ENCODE data around the gene OR51I2.

The OR51I2 gene

GRCh38 chr11:5443835-5444393, 5.2 kb upstream of the OR51I2 start:
- H3K4me1 Mint-ChIP-seq, result no peaks in the 10 kb centered on the region
- TF ChIP-seq, protein P1, sequence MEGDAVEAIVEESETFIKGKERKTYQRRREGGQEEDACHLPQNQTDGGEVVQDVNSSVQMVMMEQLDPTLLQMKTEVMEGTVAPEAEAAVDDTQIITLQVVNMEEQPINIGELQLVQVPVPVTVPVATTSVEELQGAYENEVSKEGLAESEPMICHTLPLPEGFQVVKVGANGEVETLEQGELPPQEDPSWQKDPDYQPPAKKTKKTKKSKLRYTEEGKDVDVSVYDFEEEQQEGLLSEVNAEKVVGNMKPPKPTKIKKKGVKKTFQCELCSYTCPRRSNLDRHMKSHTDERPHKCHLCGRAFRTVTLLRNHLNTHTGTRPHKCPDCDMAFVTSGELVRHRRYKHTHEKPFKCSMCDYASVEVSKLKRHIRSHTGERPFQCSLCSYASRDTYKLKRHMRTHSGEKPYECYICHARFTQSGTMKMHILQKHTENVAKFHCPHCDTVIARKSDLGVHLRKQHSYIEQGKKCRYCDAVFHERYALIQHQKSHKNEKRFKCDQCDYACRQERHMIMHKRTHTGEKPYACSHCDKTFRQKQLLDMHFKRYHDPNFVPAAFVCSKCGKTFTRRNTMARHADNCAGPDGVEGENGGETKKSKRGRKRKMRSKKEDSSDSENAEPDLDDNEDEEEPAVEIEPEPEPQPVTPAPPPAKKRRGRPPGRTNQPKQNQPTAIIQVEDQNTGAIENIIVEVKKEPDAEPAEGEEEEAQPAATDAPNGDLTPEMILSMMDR (IDR thresholded peaks at IDR 0.05; ENCODE audit: unreplicated experiment in 3 of 3), result no peak

DNA sequence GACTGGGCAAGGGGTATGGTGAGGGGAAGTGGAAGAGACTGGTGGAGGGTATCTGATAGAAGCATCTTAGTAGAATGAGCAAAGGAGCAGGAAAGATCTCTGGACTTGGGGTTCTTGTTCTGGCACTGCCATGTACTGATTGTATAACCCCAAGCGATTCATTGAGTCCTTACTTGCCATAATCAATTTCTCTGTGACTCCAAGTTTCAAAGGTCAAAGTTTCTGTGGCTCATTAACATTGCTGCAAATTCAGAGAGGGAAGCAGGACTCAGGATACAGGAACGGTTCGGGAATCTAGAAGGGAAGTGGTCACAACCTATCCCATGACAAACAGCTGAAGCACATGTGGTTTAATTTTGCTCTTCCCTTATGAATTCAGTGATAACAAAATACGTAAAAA, 309 bp downstream of the OR51I2 start:
- no peaks in the 10 kb centered on the region for H3K9me3 Mint-ChIP-seq
- H3K36me3 Mint-ChIP-seq (ENCODE audit: low read depth), result no peaks in the 10 kb centered on the region
- H3K27ac Mint-ChIP-seq, result no peak overlapping the region
- no peaks in the 10 kb centered on the region for H3K4me1 Mint-ChIP-seq
- TF ChIP-seq, protein P1 (IDR thresholded peaks at IDR 0.05; ENCODE audit: unreplicated experiment in 3 of 3), result no peak
- H3K27me3 Mint-ChIP-seq (ENCODE audit: low read depth), result no peaks in the 10 kb centered on the region
- H3K4me3 Mint-ChIP-seq, result no peak overlapping the region

More at GRCh38 chr11:5443835-5444393, 5.2 kb upstream of the OR51I2 start:
- Mint-ChIP-seq H3K27ac (no peak overlapping the region), H3K36me3 (ENCODE audit: low read depth) (no peaks in the 10 kb centered on the region), H3K9me3 (no peaks in the 10 kb centered on the region), H3K27me3 (ENCODE audit: low read depth) (no peaks in the 10 kb centered on the region), H3K4me3 (no peak overlapping the region)

- H3K4me1 Mint-ChIP-seq, result no peaks in the 10 kb centered on the region
- H3K9me3 Mint-ChIP-seq, result no peaks in the 10 kb centered on the region
- H3K36me3 Mint-ChIP-seq (ENCODE audit: low read depth), result no peaks in the 10 kb centered on the region
- no peaks in the 10 kb centered on the region for H3K27me3 Mint-ChIP-seq (ENCODE audit: low read depth)
- H3K4me3 Mint-ChIP-seq, result no peak overlapping the region
- H3K27ac Mint-ChIP-seq, result no peak overlapping the region
- TF ChIP-seq, protein P1 (IDR thresholded peaks at IDR 0.05; ENCODE audit: unreplicated experiment in 3 of 3), result no peak
These were observed 12.0 kb downstream of the OR51I2 start for GRCh38 chr11:5460983-5461621.

- TF ChIP-seq, protein P1 (IDR thresholded peaks at IDR 0.05; ENCODE audit: unreplicated experiment in 3 of 3), result no peak
- no peak overlapping the region for H3K4me3 Mint-ChIP-seq
- no peak overlapping the region for H3K27ac Mint-ChIP-seq
- no peaks in the 10 kb centered on the region for H3K27me3 Mint-ChIP-seq (ENCODE audit: low read depth)
- no peaks in the 10 kb centered on the region for H3K36me3 Mint-ChIP-seq (ENCODE audit: low read depth)
- peaks cover 3% of the 10 kb centered on the region for H3K9me3 Mint-ChIP-seq
- H3K4me1 Mint-ChIP-seq, result no peaks in the 10 kb centered on the region
These were observed 18.4 kb downstream of the OR51I2 start for GRCh38 chr11:5467527-5467926.

DNA sequence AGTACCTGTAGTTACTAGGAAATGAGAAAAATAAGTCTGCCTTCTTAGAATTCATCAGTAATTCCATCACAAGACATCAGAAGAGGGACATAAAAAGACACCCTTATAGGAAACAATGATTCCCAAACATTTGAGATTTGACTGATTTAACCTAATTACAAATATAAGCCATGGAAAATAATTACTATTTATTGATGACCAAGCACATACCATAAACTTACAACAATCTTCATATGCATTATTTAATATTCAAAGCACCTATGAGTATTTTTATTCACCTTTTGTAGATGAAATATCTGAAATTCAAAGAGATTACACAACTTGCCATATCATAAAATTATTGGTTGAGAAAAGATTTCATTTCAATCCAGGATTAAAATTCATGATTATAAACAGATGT, 24.8 kb downstream of the OR51I2 start:
- H3K27me3 Mint-ChIP-seq (ENCODE audit: low read depth), result no peaks in the 10 kb centered on the region
- no peak overlapping the region for H3K4me3 Mint-ChIP-seq
- no peaks in the 10 kb centered on the region for H3K9me3 Mint-ChIP-seq
- H3K4me1 Mint-ChIP-seq, result no peaks in the 10 kb centered on the region
- no peaks in the 10 kb centered on the region for H3K36me3 Mint-ChIP-seq (ENCODE audit: low read depth)
- TF ChIP-seq, protein P1 (IDR thresholded peaks at IDR 0.05; ENCODE audit: unreplicated experiment in 3 of 3), result no peak
- no peak overlapping the region for H3K27ac Mint-ChIP-seq
